GM23338 (cell line): ENCODE data around the gene DSCAML1. TPM values are rescaled to one million over a fixed set of nuclear protein-coding genes. Genes with fewer than 3 reads are reported as not detected.

ENCODE experiments used
- ATAC-seq: fragments of 200-7000 bp; cut with Tn5 transposase; 3 replicates; pipeline ENCODE4 v1.9.1; 2020
- DNase-seq: peaks from one replicate; pipeline ENCODE4 v3.0.0-alpha.2; 2015; ENCODE audit warnings: low spot score
- H2AFZ ChIP-seq: fragments of 200-600 bp; sonication (generic); 2 replicates; pipeline ENCODE4 v1.8.0; 2016; ENCODE audit warnings: antibody characterized with exemption, mild to moderate bottlenecking, moderate library complexity
- H3F3A ChIP-seq: fragments of 200-600 bp; sonication (generic); replicated peaks from 2 replicates; pipeline ENCODE4 v1.8.0; 2017; ENCODE audit warnings: antibody characterized with exemption, mixed run types, low read depth
- H3K27ac ChIP-seq: fragments of 200-600 bp; sonication (generic); 2 replicates; pipeline ENCODE4 v1.6.1; 2016; ENCODE audit warnings: low read depth
- H3K27me3 ChIP-seq: fragments of 200-600 bp; sonication (generic); 2 replicates; pipeline ENCODE4 v1.8.0; 2016; ENCODE audit warnings: mild to moderate bottlenecking, mixed run types, moderate library complexity; ENCODE audit not compliant: insufficient read depth
- H3K36me3 ChIP-seq: fragments of 200-600 bp; sonication (generic); 2 replicates; pipeline ENCODE4 v1.8.0; 2016; ENCODE audit warnings: mild to moderate bottlenecking; ENCODE audit not compliant: insufficient read depth
- H3K4me1 ChIP-seq: fragments of 200-600 bp; sonication (generic); 2 replicates; pipeline ENCODE4 v1.8.0; 2016; ENCODE audit warnings: mild to moderate bottlenecking, moderate library complexity; ENCODE audit not compliant: insufficient read depth
- H3K4me2 ChIP-seq: fragments of 200-600 bp; sonication (generic); 2 replicates; pipeline ENCODE4 v1.7.1; 2017; ENCODE audit warnings: mixed run types
- H3K4me3 ChIP-seq: fragments of 200-600 bp; sonication (generic); 2 replicates; pipeline ENCODE4 v1.6.1; 2016; ENCODE audit warnings: mixed run types
- H3K79me2 ChIP-seq: fragments of 200-600 bp; sonication (generic); replicated peaks from 2 replicates; pipeline ENCODE4 v1.8.0; 2017; ENCODE audit warnings: mild to moderate bottlenecking; ENCODE audit not compliant: insufficient read depth
- H3K9me2 ChIP-seq: fragments of 200-600 bp; sonication (generic); 2 replicates; pipeline ENCODE4 v1.8.0; 2017; ENCODE audit not compliant: insufficient read depth
- H4K20me1 ChIP-seq: fragments of 200-600 bp; sonication (generic); replicated peaks from 2 replicates; pipeline ENCODE4 v1.8.0; 2017; ENCODE audit warnings: mild to moderate bottlenecking; ENCODE audit not compliant: insufficient read depth
- H3K27ac Mint-ChIP-seq: 2 replicates; pipeline ENCODE4 v1.8.0; 2020; ENCODE audit warnings: inconsistent platforms, mild to moderate bottlenecking, moderate library complexity, mixed read lengths
- H3K27me3 Mint-ChIP-seq: 3 replicates; pipeline ENCODE4 v1.8.0; 2022; ENCODE audit warnings: low read depth, mild to moderate bottlenecking, moderate library complexity, mixed read lengths, inconsistent platforms; ENCODE audit not compliant: insufficient read depth, poor library complexity
- H3K36me3 Mint-ChIP-seq: 3 replicates; pipeline ENCODE4 v1.8.0; 2021; ENCODE audit warnings: low read depth, mild to moderate bottlenecking, inconsistent platforms, moderate library complexity, mixed read lengths
- H3K4me1 Mint-ChIP-seq: 3 replicates; pipeline ENCODE4 v1.8.0; 2020; ENCODE audit warnings: mild to moderate bottlenecking, inconsistent platforms, mixed read lengths
- H3K4me3 Mint-ChIP-seq: 3 replicates; pipeline ENCODE4 v1.8.0; 2021; ENCODE audit warnings: moderate library complexity, mild to moderate bottlenecking, inconsistent platforms, mixed read lengths
- H3K9me3 Mint-ChIP-seq: 3 replicates; pipeline ENCODE4 v1.8.0; 2020; ENCODE audit warnings: moderate library complexity, mild to moderate bottlenecking, inconsistent platforms, mixed read lengths
- CREB1 ChIP-seq: fragments of 250-450 bp; sonication (Bioruptor Pico); IDR thresholded peaks from 2 replicates; pipeline ENCODE4 v1.5.0; 2020; ENCODE audit warnings: low read depth, mild to moderate bottlenecking, moderate library complexity
- EZH2phosphoT487 ChIP-seq: fragments of 200-600 bp; sonication (generic); IDR thresholded peaks from one replicate; pipeline ENCODE4 v1.8.1; 2018; ENCODE audit warnings: antibody characterized with exemption; ENCODE audit not compliant: unreplicated experiment
- STAT1 ChIP-seq: IDR thresholded peaks from one replicate; pipeline ENCODE4 v1.6.1; 2016; ENCODE audit warnings: antibody characterized with exemption; ENCODE audit not compliant: unreplicated experiment
- ZNF114 ChIP-seq: fragments of 250-450 bp; sonication (Bioruptor Pico); IDR thresholded peaks from 2 replicates; pipeline ENCODE4 v1.5.0; 2020; ENCODE audit warnings: mild to moderate bottlenecking, moderate library complexity
- ZNF331 ChIP-seq: fragments of 250-450 bp; sonication (Bioruptor Pico); IDR thresholded peaks from 2 replicates; pipeline ENCODE4 v1.5.0; 2020; ENCODE audit warnings: low read depth, mild to moderate bottlenecking, moderate library complexity
- polyA plus RNA-seq: library from polyadenylated mRNA; unstranded; fragments of >200 nt; fragmentation: Nextera tagmentation; extraction: Ambion mirVana; gene quantifications from 2 replicates; pipeline ENCODE4 v1.2.1, GENCODE V29; 2016
- total RNA-seq: library from RNA; depleted of rRNA; stranded (reverse); fragments of >200 nt; shearing (Covaris generic); gene quantifications from 2 replicates; pipeline ENCODE4 v1.2.3, GENCODE V29; 2014
- TF ChIP-seq, protein P1 (sequence below): IDR thresholded peaks from one replicate; pipeline ENCODE4 v1.6.1; 2018; ENCODE audit warnings: antibody characterized with exemption; ENCODE audit not compliant: unreplicated experiment
- TF ChIP-seq, protein P2 (sequence below): IDR thresholded peaks from 2 replicates; pipeline ENCODE4 v1.6.1; 2016; ENCODE audit warnings: antibody characterized with exemption

DSCAML1 gene
- total and polyA plus RNA-seq, 2 experiments from 2014 or later: 0.17 TPM; not detected in 1

DNA sequence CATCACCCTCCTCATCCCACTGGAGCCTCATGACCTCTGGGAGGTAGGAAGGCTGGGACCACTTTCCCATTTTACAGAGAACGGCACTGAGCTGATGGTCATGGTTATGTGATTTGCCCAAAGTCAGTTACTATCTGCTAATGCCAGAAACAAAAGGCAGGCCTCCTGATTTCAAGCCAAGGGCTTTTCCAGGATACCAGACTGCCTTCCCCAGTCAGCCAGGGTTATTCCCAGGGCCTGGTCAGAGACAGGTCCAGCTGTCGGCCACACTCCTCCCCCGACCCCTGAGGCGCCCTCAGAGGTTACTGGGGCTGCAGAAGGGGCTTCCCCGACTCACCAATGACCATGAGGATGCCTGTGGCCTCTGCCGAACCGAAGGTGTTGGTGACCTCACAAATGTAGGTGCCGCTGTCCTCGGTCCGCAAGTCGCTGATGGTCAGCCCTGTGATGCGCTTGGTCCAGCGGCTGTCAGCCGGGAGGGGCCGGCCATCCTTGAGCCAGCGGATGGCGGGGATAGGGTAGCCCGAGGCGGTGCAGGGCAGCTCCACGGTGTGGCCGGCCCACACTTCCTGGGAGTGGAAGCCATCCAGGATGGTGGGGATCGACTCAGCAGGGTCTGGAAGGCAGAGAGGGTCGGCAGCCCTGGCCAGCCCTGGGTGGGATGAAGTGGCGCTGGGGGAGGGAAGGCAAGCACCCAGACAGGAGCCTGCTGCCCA lies 272.4 kb downstream of the DSCAML1 start:
- Mint-ChIP-seq H3K36me3 (no peaks in the 10 kb centered on the region), H3K4me3 (no peak overlapping the region), H3K27me3 (peaks cover 8% of the 10 kb centered on the region), H3K9me3 (no peaks in the 10 kb centered on the region), H3K4me1 (peaks cover 14% of the 10 kb centered on the region), H3K27ac (no peak overlapping the region)
- Histone ChIP-seq H3K4me3 (no peak overlapping the region), H3F3A (no peaks in the 10 kb centered on the region), H3K4me2 (no peak overlapping the region), H3K27me3 (no peaks in the 10 kb centered on the region), H2AFZ (no peak overlapping the region), H3K36me3 (no peaks in the 10 kb centered on the region), H3K27ac (no peak overlapping the region), H4K20me1 (no peaks in the 10 kb centered on the region), H3K9me2 (no peaks in the 10 kb centered on the region), H3K4me1 (no peaks in the 10 kb centered on the region), H3K79me2 (no peaks in the 10 kb centered on the region)
- no peak for DNase-seq
- TF ChIP-seq ZNF114 (CRISPR knock-in tag): no peak
- TF ChIP-seq, protein P1, sequence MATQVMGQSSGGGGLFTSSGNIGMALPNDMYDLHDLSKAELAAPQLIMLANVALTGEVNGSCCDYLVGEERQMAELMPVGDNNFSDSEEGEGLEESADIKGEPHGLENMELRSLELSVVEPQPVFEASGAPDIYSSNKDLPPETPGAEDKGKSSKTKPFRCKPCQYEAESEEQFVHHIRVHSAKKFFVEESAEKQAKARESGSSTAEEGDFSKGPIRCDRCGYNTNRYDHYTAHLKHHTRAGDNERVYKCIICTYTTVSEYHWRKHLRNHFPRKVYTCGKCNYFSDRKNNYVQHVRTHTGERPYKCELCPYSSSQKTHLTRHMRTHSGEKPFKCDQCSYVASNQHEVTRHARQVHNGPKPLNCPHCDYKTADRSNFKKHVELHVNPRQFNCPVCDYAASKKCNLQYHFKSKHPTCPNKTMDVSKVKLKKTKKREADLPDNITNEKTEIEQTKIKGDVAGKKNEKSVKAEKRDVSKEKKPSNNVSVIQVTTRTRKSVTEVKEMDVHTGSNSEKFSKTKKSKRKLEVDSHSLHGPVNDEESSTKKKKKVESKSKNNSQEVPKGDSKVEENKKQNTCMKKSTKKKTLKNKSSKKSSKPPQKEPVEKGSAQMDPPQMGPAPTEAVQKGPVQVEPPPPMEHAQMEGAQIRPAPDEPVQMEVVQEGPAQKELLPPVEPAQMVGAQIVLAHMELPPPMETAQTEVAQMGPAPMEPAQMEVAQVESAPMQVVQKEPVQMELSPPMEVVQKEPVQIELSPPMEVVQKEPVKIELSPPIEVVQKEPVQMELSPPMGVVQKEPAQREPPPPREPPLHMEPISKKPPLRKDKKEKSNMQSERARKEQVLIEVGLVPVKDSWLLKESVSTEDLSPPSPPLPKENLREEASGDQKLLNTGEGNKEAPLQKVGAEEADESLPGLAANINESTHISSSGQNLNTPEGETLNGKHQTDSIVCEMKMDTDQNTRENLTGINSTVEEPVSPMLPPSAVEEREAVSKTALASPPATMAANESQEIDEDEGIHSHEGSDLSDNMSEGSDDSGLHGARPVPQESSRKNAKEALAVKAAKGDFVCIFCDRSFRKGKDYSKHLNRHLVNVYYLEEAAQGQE: peak; percentile 46
- no peak for ATAC-seq

DNA sequence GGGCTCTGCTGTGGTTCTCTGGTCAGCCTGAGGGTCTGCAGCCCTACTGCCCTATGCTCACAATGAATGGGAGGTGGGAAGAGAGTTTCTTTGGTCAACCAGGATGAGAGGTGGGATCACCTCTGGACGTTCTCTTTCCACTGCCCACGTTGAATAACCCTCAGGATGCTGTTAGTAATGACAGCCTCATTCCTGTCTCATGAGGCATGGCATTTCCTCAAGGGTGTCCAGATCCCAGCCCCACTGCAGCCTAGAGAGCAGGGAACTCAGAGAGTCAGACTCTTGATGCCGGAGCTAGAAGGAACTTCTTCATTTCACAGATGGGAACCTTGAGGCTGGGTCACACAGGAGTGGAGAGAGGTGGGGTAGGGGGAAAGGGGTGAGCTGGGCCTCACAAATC lies 273.3 kb downstream of the DSCAML1 start:
- no peak overlapping the region for H3K4me2 ChIP-seq
- no peak for ATAC-seq
- TF ChIP-seq, protein P1: no peak
- no peak for TF ChIP-seq ZNF114 (CRISPR knock-in tag)
- TF ChIP-seq STAT1: no peak
- no peak for TF ChIP-seq CREB1
- TF ChIP-seq, protein P2, sequence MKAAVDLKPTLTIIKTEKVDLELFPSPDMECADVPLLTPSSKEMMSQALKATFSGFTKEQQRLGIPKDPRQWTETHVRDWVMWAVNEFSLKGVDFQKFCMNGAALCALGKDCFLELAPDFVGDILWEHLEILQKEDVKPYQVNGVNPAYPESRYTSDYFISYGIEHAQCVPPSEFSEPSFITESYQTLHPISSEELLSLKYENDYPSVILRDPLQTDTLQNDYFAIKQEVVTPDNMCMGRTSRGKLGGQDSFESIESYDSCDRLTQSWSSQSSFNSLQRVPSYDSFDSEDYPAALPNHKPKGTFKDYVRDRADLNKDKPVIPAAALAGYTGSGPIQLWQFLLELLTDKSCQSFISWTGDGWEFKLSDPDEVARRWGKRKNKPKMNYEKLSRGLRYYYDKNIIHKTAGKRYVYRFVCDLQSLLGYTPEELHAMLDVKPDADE: no peak
- no peak for TF ChIP-seq EZH2phosphoT487
- no peak for TF ChIP-seq ZNF331 (CRISPR knock-in tag)

More for the DNA sequence above, 273.3 kb downstream of the DSCAML1 start:
- no peaks in the 10 kb centered on the region for H3F3A ChIP-seq
- DNase-seq: no peak
- Mint-ChIP-seq H3K9me3 (no peaks in the 10 kb centered on the region), H3K27me3 (peaks cover 8% of the 10 kb centered on the region), H3K27ac (no peak overlapping the region), H3K36me3 (no peaks in the 10 kb centered on the region), H3K4me3 (no peak overlapping the region), H3K4me1 (peaks cover 16% of the 10 kb centered on the region)
- no peaks in the 10 kb centered on the region for H3K27me3 ChIP-seq
- no peaks in the 10 kb centered on the region for H3K79me2 ChIP-seq
- H3K27ac ChIP-seq: no peak overlapping the region
- H2AFZ ChIP-seq: no peak overlapping the region
- no peaks in the 10 kb centered on the region for H3K9me2 ChIP-seq
- no peaks in the 10 kb centered on the region for H3K36me3 ChIP-seq
- no peaks in the 10 kb centered on the region for H4K20me1 ChIP-seq
- no peaks in the 10 kb centered on the region for H3K4me1 ChIP-seq
- no peak overlapping the region for H3K4me3 ChIP-seq
